GM18505 (cell line): Measurements from ENCODE around the gene LYRM1.

Experiments
- ATAC-seq: cut with Tn5 transposase; IDR thresholded peaks from one replicate; pipeline ENCODE4 v1.9.1; 2021; ENCODE audit not compliant: unreplicated experiment
- POLR2A ChIP-seq: IDR thresholded peaks from 4 replicates; pipeline ENCODE4 v1.6.1; 2011; ENCODE audit warnings: borderline replicate concordance; ENCODE audit not compliant: insufficient read depth, insufficient read length; ENCODE audit errors: extremely low read depth

LYRM1 gene

DNA sequence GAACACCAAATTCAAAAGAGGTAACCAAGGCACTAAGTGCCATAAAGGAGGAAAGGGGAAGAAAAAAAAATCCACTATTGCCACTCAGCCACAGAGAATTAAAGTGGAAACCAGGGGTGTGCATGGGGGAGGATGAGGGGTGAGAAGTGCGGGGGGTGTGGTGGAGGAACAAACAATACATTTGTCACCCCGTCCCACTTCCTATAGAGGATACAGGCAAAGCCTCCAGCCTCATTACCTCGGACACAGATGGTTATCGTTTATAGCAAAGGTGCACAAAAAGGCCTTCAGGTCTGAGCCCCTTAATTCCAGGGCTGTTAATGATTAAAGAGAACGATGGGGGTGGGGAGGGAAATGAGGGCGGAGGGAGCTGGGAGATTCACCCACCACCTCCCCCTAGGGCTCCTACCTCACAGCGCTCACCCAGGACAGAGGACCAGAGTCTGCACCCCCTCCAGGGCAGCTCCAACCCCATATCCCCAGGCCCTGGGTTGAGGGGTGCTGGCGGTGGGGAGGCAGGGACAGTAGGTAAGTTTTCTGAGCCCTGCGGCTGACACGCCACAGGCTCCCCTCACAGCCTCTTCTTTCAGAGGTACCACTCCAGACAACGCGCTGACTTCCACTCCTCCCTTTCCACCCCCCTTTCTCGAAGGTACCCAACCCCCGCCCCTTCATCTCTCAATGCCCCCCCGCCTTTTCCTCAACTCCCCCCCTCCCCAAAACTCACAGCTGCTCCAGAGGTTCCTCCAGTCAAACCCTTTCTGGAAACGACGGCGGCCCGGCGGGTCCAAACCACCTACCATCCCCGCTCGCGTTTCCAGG, 883 bp upstream of the LYRM1 start:
- no peak for TF ChIP-seq POLR2A
- no peak for ATAC-seq

GRCh38 chr16:20901068-20901435, 481 bp downstream of the LYRM1 start:
- no peak for ATAC-seq
- no peak for TF ChIP-seq POLR2A

GRCh38 chr16:20901436-20902112, 1.0 kb downstream of the LYRM1 start:
- TF ChIP-seq POLR2A: peak; percentile 56
- no peak for ATAC-seq

GRCh38 chr16:20902426-20902825, 1.9 kb downstream of the LYRM1 start:
- no peak for ATAC-seq

DNA sequence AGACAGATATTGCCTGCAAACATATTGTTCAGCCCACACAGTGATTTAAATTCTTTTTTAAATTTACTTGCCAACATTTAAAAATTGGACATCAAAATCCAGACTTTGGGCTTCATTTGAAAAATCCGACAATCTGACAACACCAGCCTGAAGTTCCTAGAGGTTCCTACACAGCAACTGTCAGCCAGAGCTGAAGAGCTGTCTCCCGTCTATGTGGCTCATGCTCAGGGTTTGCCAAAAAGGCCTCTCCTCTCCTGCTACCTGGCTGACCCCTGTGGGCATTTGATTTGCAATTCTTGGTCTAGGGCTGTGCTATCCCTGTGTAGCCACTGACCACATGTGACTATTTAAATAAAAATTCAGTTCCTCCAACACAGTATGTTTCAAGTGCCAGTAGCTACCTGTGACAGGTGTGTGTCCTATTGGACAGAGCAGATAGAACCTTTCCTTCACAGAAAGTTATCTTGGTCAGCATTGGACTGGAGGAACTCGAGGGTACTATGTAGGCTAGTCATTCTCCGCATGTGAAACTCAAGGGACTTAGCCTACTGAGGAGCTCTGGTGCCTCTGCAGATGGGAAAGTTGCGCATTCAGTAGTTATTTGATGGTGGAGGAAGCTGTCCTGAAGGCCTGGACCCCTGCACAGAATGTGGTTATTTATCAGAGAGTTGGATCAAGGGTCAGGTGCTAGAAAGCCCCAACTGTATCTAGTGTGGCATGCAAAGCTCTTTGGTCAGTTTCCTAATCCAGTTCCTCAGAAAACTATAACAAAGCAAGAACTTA, 2.7 kb downstream of the LYRM1 start:
- TF ChIP-seq POLR2A: no peak
- ATAC-seq: no peak

More at GRCh38 chr16:20902426-20902825, 1.9 kb downstream of the LYRM1 start:
- TF ChIP-seq POLR2A: no peak

DNA sequence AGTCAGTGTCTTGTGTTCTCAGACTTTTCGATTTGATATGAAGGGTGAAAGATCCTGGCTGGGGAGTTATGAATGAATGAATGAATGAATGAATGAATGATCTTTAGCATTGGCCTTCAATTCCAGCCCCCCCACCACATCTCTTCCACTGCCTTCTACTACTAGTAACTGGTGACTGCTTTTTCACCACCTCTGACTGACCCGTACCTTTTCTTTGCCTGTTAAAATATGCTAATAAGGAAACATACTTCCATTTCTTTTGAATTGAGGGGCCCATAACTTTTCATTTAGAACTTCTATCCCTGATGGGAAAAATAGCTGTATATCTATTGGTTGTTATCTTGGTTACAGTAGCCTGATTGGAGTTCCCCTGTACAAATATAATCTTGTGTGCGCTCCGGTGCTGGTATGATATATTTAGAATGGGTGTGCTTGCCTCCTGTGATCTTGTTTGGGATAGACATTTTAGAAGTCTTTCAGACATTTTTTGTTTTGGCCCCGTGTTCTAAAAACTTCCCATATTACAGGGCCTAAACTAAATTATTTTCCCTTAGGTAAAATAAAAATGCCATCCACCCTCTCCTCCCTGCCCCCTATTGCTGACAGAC, 3.4 kb downstream of the LYRM1 start:
- ATAC-seq: no peak

GRCh38 chr16:20904507-20905081, 4.0 kb downstream of the LYRM1 start:
- ATAC-seq: no peak
- TF ChIP-seq POLR2A: no peak

More for the DNA sequence above, 3.4 kb downstream of the LYRM1 start:
- no peak for TF ChIP-seq POLR2A

DNA sequence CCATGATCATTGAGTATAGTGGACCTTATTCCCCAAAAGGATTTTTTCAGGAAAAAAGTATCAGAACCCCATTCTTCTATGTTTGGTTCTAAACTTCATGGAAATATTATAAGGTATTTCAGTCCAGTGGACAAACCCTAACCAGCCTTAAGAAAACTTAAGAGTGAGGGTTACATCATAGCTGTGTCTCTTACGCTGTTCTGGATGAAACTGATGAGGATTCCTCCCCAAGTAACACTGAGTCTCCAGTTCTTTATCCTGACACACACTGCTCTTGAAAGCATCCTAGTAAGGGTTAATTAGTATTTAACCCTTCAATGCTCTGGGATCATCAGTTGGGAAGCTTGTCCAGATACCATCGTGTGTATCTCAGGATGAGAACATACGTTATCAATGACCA, 5.0 kb downstream of the LYRM1 start:
- ATAC-seq: no peak
- no peak for TF ChIP-seq POLR2A

DNA sequence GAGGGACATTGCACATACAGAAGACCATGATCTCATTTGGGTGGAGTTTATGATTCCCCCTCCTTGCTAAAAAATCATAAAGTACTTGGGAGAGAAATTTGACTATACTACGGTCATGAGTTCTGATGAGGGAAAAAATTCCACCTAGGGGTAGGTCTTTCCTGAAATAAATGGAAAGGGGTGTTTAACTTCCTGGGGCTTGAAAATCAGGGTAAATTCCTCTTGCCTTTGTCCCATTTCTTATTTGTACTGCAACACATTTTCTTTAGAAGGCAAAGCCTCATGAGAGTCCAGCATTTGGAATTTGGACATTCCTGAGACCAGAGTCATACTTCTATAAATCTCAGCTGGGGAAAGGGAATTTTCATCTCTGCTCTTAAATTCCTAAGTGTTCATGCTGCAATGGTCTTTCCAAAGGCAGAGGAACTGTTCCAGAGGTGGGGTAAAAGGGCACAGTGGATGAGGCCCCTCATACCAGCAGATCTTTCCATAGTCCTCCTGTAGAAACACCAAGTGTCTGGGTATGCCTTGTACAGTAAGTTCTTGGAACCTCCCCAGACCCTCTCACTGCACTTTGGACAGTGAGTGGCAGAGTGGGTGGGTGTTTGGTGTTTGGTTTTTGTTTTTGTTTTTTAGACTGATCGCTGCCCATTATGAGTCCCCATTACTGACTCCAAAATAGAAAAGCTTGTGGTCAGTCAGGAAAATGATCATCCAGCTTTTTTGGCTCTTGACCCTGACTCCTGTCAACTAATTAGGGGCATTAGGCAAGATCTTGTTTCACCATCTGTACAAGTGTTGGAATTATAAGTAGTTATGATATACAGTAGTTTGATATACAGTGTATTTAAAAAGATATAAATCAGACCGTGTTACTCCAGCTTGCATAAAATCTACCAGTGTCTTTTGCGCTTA, 6.0 kb downstream of the LYRM1 start:
- no peak for TF ChIP-seq POLR2A
- ATAC-seq: no peak

- TF ChIP-seq POLR2A: no peak
- ATAC-seq: no peak
Measured at GRCh38 chr16:20910781-20911321, 10.3 kb downstream of the LYRM1 start.

DNA sequence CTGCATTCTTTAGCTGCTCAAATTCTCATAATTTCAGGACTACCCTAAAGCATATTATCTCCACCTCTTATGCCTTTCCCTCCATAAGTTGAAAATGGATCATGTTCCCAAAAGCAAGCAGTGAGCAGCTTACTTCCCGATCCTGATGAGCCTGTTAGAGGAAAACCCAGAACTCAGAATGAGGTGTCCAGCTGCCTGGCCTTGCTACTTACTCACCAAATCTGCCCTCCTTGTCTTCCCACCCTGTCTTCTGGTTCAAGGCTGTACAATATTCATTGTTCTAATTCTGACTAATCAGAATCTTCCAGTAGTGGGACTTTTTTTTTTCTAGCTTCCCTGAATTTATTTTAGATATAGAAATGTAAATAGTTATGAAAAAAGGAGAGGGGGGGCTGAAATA, 10.8 kb downstream of the LYRM1 start:
- no peak for TF ChIP-seq POLR2A

GRCh38 chr16:20916289-20916688, 15.7 kb downstream of the LYRM1 start:
- no peak for TF ChIP-seq POLR2A

More for the DNA sequence above, 10.8 kb downstream of the LYRM1 start:
- ATAC-seq: no peak

DNA sequence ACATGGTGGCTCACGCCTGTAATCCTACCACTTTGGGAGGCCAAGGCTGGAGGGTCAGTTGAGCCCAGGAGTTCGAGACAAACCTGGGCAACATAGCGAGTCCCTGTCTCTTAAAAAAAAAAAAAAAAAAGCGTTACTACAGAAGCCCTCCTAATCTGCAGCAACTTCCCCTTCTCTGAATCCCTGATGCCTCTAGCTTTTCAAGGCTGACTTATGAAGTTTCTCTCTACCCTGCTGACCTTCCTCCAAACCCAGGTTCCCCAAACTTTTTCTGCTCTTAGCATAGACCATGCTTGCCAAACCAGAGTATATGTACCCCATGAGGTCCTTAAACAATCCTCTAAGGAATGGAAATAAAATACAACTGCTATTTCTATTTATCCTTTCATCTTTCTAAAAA, 16.4 kb downstream of the LYRM1 start:
- TF ChIP-seq POLR2A: no peak
- ATAC-seq: no peak

More at GRCh38 chr16:20916289-20916688, 15.7 kb downstream of the LYRM1 start:
- ATAC-seq: no peak
